CD1c-positive myeloid dendritic cell (primary cell): ENCODE data around the gene PRKCZ.

Experiments used
- DNase-seq: peaks from one replicate; pipeline ENCODE4 v3.0.0-alpha.2; 2016; ENCODE audit errors: extremely low spot score

Gene PRKCZ

GRCh38 chr1:2194319-2194897 lies 144.2 kb downstream of the PRKCZ start, which contains the start of gene FAAP20:
Gene FAAP20 (minus strand): TSS chr1:2194772. CDS start chr1:2194749, 23 bp downstream.
- peak; percentile 67 for DNase-seq

- DNase-seq, result peak; percentile 88
These were observed 144.9 kb downstream of the PRKCZ start for GRCh38 chr1:2194898-2195673.

GRCh38 chr1:2195785-2196184 lies 145.6 kb downstream of the PRKCZ start:
- DNase-seq, result no peak

- DNase-seq, result no peak
These were observed 146.9 kb downstream of the PRKCZ start for GRCh38 chr1:2196901-2197638.

GRCh38 chr1:2197707-2198165 lies 147.5 kb downstream of the PRKCZ start:
- no peak for DNase-seq

GRCh38 chr1:2198571-2198970 lies 148.4 kb downstream of the PRKCZ start:
- DNase-seq, result no peak

GRCh38 chr1:2199042-2199810 lies 149.0 kb downstream of the PRKCZ start:
- DNase-seq, result peak; percentile 92

GRCh38 chr1:2200308-2200943 lies 150.2 kb downstream of the PRKCZ start:
- DNase-seq, result no peak

- DNase-seq, result no peak
These were observed 150.9 kb downstream of the PRKCZ start for GRCh38 chr1:2201062-2201461.

- DNase-seq, result no peak
These were observed 151.9 kb downstream of the PRKCZ start for GRCh38 chr1:2202008-2202575.

GRCh38 chr1:2202843-2203601 lies 152.8 kb downstream of the PRKCZ start:
- DNase-seq, result no peak

- DNase-seq, result no peak
These were observed 153.6 kb downstream of the PRKCZ start for GRCh38 chr1:2203671-2204414.

- DNase-seq, result peak; percentile 81
These were observed 154.4 kb downstream of the PRKCZ start for GRCh38 chr1:2204415-2205190.

- peak; percentile 85 for DNase-seq
These were observed 155.2 kb downstream of the PRKCZ start for GRCh38 chr1:2205191-2205952.

- DNase-seq, result no peak
These were observed 156.7 kb downstream of the PRKCZ start for GRCh38 chr1:2206813-2207487.

- no peak for DNase-seq
These were observed 158.4 kb downstream of the PRKCZ start for GRCh38 chr1:2208309-2209239.
